Colonic mucosa (tissue), 4 donors: ENCODE data around the gene SEMA4A. TPM values are rescaled to one million over a fixed set of nuclear protein-coding genes. Genes with fewer than 3 reads are reported as not detected.

ENCODE experiments used
- DNase-seq: peaks from one replicate; pipeline ENCODE4 v3.0.0-alpha.2; 2020
- H3K27ac ChIP-seq: fragments of 200-600 bp; one replicate; pipeline ENCODE4 v1.8.0; 2021
- H3K27me3 ChIP-seq: fragments of 200-600 bp; one replicate; pipeline ENCODE4 v1.8.0; 2021
- H3K36me3 ChIP-seq: fragments of 200-600 bp; one replicate; pipeline ENCODE4 v1.8.0; 2021
- H3K4me1 ChIP-seq: fragments of 200-600 bp; one replicate; pipeline ENCODE4 v1.8.0; 2021; ENCODE audit warnings: mild to moderate bottlenecking
- H3K4me3 ChIP-seq: fragments of 200-600 bp; one replicate; pipeline ENCODE4 v1.8.0; 2021
- H3K9ac ChIP-seq, 2 donors: one replicate each; pipeline ENCODE4 v1.7.0; 2013; ENCODE audit warnings: control low read depth in 2 of 2, low read depth in 2 of 2, low read length in 2 of 2
- H3K9me3 ChIP-seq: fragments of 200-600 bp; one replicate; pipeline ENCODE4 v1.8.0; 2021
- intact Hi-C: fragments of 100-400 bp; cut with DNase I; formaldehyde crosslinking; loops from one replicate; pipeline ENCODE4 v1.14.1; 2022
- total RNA-seq, 2 donors: library from RNA; stranded (reverse); fragmentation: NEBNext Ultra II Directional in 1 of 2; extraction: Animal tissue kit (Norgen Biotek cat#: 25700) in 1 of 2; gene quantifications; one replicate each; pipeline ENCODE4 v1.2.1, GENCODE V29; 2021
- TF ChIP-seq, protein P1 (sequence below): fragments of 200-600 bp; IDR thresholded peaks from one replicate; pipeline ENCODE4 v1.8.0; 2022; ENCODE audit warnings: antibody characterized with exemption, mild to moderate bottlenecking
- donor health status: healthy.
- donor health status: DM: no; HTN: no; CAD: no.
- donor health status: DM: no; HTN: no; CAD: no.

Gene SEMA4A
- total RNA-seq, 2 donors from 2014 or later = 4.5 to 5.6 TPM

DNA sequence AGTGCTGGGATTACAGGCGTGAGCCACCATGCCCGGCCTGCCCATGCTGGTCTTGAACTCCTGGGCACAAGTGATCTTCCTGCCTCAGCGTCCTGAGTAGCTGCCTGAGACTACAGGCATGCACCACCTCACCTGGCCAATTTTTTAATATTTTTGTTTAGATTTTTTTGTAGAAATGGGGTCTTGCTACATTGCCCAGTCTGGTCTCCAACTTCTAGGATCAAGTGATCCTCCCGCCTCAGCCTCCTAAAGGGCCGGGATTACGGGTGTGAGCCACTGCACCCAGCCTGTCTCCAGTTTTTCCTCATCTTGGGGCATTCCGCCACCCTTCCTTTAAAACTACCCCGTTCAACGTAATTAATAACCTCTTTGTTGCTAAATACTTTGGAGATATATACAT, 66.8 kb downstream of the SEMA4A start:
- TF ChIP-seq, protein P1, sequence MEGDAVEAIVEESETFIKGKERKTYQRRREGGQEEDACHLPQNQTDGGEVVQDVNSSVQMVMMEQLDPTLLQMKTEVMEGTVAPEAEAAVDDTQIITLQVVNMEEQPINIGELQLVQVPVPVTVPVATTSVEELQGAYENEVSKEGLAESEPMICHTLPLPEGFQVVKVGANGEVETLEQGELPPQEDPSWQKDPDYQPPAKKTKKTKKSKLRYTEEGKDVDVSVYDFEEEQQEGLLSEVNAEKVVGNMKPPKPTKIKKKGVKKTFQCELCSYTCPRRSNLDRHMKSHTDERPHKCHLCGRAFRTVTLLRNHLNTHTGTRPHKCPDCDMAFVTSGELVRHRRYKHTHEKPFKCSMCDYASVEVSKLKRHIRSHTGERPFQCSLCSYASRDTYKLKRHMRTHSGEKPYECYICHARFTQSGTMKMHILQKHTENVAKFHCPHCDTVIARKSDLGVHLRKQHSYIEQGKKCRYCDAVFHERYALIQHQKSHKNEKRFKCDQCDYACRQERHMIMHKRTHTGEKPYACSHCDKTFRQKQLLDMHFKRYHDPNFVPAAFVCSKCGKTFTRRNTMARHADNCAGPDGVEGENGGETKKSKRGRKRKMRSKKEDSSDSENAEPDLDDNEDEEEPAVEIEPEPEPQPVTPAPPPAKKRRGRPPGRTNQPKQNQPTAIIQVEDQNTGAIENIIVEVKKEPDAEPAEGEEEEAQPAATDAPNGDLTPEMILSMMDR = no peak
- no peaks in the 10 kb centered on the region for H3K9me3 ChIP-seq
- no peaks in the 10 kb centered on the region for H3K4me1 ChIP-seq
- H3K9ac ChIP-seq = no peak overlapping the region
- intact Hi-C loops = no loop called here
- H3K4me3 ChIP-seq = no peak overlapping the region
- H3K36me3 ChIP-seq = no peaks in the 10 kb centered on the region
- no peak overlapping the region for H3K27ac ChIP-seq
- no peak for DNase-seq
- no peaks in the 10 kb centered on the region for H3K27me3 ChIP-seq

DNA sequence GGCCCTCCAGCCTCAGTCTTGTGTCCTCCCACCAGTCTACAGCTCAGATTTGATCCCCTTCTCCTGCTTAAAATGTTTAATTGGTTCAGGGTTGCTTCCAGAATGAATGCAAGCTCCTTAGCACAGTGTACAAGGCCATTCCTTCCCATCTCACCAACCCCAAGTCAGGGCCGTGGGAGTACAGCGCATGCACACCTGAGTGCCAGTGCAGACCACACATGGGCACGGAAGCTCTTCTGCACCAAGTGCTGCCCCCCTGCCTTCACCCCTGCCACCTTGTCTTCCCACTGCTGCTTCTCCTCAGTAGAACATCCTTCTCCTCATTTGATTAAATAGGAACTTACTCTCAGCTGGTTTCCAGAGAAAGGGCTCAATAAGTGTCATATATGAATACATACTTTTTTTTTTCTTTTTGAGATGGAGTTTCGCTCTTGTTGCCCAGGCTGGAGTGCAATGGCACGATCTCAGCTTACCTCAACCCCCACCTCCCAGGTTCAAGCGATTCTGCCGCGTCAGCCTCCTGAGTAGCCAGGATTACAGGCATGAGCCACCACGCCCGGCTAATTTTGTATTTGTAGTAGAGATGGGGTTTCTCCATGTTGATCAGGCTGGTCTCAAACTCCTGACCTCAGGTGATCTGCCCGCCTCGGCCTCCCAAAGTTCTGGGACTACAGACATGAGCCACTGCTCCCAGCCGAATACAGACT, 68.8 kb downstream of the SEMA4A start:
- DNase-seq = no peak

DNA sequence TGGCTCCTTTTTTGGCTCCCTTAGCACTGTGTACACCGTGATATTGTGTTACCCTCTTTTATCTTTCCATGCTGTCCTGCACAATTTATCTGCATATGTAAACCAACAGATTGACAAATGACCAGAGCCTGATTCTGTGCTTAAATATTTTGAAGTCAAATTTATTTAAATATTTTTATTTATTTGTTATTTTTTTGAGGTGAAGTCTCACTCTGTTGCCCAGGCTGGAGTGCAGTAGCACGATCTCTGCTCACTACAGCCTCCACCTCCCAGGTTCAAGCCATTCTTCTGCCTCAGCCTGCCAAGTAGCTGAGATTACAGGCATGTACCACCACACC, 72.3 kb downstream of the SEMA4A start:
- H3K9ac ChIP-seq = no peak overlapping the region
- TF ChIP-seq, protein P1 = no peak
- no peaks in the 10 kb centered on the region for H3K9me3 ChIP-seq
- H3K4me3 ChIP-seq = no peak overlapping the region
- intact Hi-C loops = loop anchor here (1.0 to 2.0 kb wide), 2 partner anchors 79 to 135 kb away; no protein-coding TSS in a partner anchor
- no peaks in the 10 kb centered on the region for H3K36me3 ChIP-seq
- H3K27ac ChIP-seq = no peak overlapping the region
- DNase-seq = no peak
- no peaks in the 10 kb centered on the region for H3K4me1 ChIP-seq
- no peaks in the 10 kb centered on the region for H3K27me3 ChIP-seq

More for the DNA sequence above, 68.8 kb downstream of the SEMA4A start:
- intact Hi-C loops = no loop called here
- H3K27ac ChIP-seq = no peak overlapping the region
- H3K9me3 ChIP-seq = no peaks in the 10 kb centered on the region
- H3K36me3 ChIP-seq = no peaks in the 10 kb centered on the region
- no peak overlapping the region for H3K9ac ChIP-seq
- H3K4me3 ChIP-seq = no peak overlapping the region
- H3K27me3 ChIP-seq = no peaks in the 10 kb centered on the region
- TF ChIP-seq, protein P1 = no peak
- no peaks in the 10 kb centered on the region for H3K4me1 ChIP-seq

DNA sequence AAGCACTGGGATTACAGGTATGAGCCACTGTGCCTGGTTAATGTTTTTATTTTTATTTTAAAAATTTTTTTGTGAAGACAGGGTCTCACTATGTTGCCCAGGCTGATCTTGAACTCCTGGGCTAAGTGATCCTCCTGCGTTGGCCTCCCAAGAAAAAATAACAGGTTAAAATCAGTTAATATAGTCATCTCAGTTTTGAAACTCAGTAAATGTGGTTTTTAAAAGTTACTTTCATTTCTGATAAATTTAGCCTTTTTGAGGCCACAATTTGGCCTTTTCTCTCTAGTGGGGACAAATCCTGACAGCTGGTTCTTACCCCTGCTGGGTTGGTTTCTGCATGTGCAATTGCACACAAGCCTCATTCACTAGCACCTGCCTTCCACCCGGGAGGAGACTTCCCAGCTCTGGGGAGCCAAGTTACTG, 72.7 kb downstream of the SEMA4A start:
- H3K27me3 ChIP-seq = no peaks in the 10 kb centered on the region
- TF ChIP-seq, protein P1 = no peak
- no peak overlapping the region for H3K4me3 ChIP-seq
- intact Hi-C loops = no loop called here
- no peaks in the 10 kb centered on the region for H3K9me3 ChIP-seq
- H3K4me1 ChIP-seq = no peaks in the 10 kb centered on the region
- H3K36me3 ChIP-seq = no peaks in the 10 kb centered on the region
- no peak for DNase-seq
- H3K27ac ChIP-seq = no peak overlapping the region
- H3K9ac ChIP-seq = no peak overlapping the region

DNA sequence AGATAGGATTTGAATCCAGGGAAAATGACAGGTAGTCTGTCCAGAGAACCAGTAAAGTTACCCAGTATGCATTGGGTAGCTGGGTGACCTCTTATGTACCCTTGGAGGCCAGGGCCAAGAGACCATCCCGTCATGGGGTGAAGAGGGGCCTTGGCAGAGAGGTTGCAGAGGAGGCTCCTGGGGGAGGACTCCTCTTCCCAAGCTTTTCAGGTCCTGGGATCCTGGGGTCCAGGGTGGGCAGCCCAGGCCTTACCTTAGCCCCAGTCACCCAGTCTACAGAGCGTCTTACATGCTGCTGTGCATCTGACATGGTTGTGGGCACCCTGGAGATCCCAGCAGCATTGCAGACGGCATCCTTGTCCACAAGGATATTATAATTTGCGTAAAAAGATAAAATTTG, 73.4 kb downstream of the SEMA4A start:
- no peaks in the 10 kb centered on the region for H3K36me3 ChIP-seq
- no peak for DNase-seq
- H3K27me3 ChIP-seq = no peaks in the 10 kb centered on the region
- no peak overlapping the region for H3K9ac ChIP-seq
- H3K4me1 ChIP-seq = no peaks in the 10 kb centered on the region
- no peak overlapping the region for H3K4me3 ChIP-seq
- TF ChIP-seq, protein P1 = no peak
- H3K9me3 ChIP-seq = no peaks in the 10 kb centered on the region
- H3K27ac ChIP-seq = no peak overlapping the region
- intact Hi-C loops = no loop called here

Other genes with a start within 250 kb of the SEMA4A start
- gene RIT1, start 242.2 kb upstream of the SEMA4A start, total RNA-seq = 10 to 100 TPM; 14.6 to 51.7 TPM
- gene KHDC4, start 219.2 kb upstream of the SEMA4A start, total RNA-seq = 10 to 100 TPM; 42.5 to 56.0 TPM
- 1 to 10 TPM; 4.2 to 4.6 TPM for gene RXFP4, start 211.9 kb upstream of the SEMA4A start, total RNA-seq
- 10 to 100 TPM; 91.9 to 92.6 TPM for gene ARHGEF2, start 175.0 kb upstream of the SEMA4A start, total RNA-seq
- 100 to 1,000 TPM; 204 to 208 TPM for gene SSR2, start 132.6 kb upstream of the SEMA4A start, total RNA-seq
- gene UBQLN4, start 99.8 kb upstream of the SEMA4A start, total RNA-seq = 10 to 100 TPM; 23.2 to 43.4 TPM
- gene LAMTOR2, start 98.8 kb upstream of the SEMA4A start, total RNA-seq = 10 to 100 TPM; 69.4 to 83.9 TPM
- 100 to 1,000 TPM; 213 TPM for gene RAB25, start 92.4 kb upstream of the SEMA4A start, total RNA-seq
- gene MEX3A, start 71.1 kb upstream of the SEMA4A start, total RNA-seq = 1 to 10 TPM; 1.6 to 3.7 TPM
- 100 to 1,000 TPM; 414 to 610 TPM for gene LMNA, start 38.9 kb upstream of the SEMA4A start, total RNA-seq
- gene SLC25A44, start 40.5 kb downstream of the SEMA4A start, total RNA-seq = 10 to 100 TPM; 23.6 to 26.8 TPM
- 10 to 100 TPM; 44.4 to 49.4 TPM for gene PMF1, start 59.4 kb downstream of the SEMA4A start, total RNA-seq
- gene BGLAP, start 88.6 kb downstream of the SEMA4A start, total RNA-seq = 1 to 10 TPM; 1.2 to 2.2 TPM
- 1 to 10 TPM; 1.1 to 2.9 TPM for gene PAQR6, start 94.5 kb downstream of the SEMA4A start, total RNA-seq
- gene SMG5, start 129.2 kb downstream of the SEMA4A start, total RNA-seq = 100 to 1,000 TPM in 1 of 2 donors, 10 to 100 TPM in 1; 65.2 to 107 TPM
- gene TMEM79, start 130.7 kb downstream of the SEMA4A start, total RNA-seq = 1 to 10 TPM; 2.9 to 7.0 TPM
- gene GLMP, start 142.1 kb downstream of the SEMA4A start, total RNA-seq = 10 to 100 TPM; 31.8 to 46.2 TPM
- not detected for gene VHLL, start 145.7 kb downstream of the SEMA4A start, total RNA-seq
- gene CCT3, start 184.7 kb downstream of the SEMA4A start, total RNA-seq = 100 to 1,000 TPM; 125 to 294 TPM
- gene TSACC, start 184.9 kb downstream of the SEMA4A start, total RNA-seq = not detected
- under 1 TPM in 1 of 2 donors, not detected in 1; 0.12 TPM for gene RHBG, start 215.6 kb downstream of the SEMA4A start, total RNA-seq